Vagina (tissue), 2 donors: Measurements from ENCODE around the gene SNAI1.

Source experiments
- POLR2A ChIP-seq, 2 donors: fragments of 450-650 bp; IDR thresholded peaks; one replicate each; pipeline ENCODE4 v1.6.1; 2017; ENCODE audit warnings: antibody characterized with exemption in 2 of 2, mild to moderate bottlenecking in 2 of 2, moderate library complexity in 2 of 2
- TF ChIP-seq, protein P1 (sequence below), 3 experiments: fragments of 450-650 bp in 2 of 3; fragments of 200-600 bp in 1 of 3; sonication (generic) in 1 of 3; IDR thresholded peaks; one replicate each; pipeline ENCODE4 v1.5.1; 2017 to 2019; ENCODE audit warnings: antibody characterized with exemption in 3 of 3, mild to moderate bottlenecking in 2 of 3, moderate library complexity in 2 of 3

DNA sequence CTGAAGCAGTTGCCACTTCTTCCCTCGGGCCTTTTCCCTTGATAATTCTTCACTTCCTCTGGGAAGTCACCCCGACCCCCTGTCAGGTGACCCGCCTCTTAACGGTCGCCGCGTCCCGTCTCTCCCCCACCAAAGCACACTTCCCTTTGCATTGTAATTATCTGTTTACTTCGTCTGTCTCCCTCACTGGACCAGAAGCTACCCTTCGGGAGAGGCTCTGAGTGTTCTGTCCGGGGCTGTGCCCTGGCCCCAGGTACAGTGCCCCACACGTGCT, 771 bp upstream of the SNAI1 start:
- TF ChIP-seq, protein P1, sequence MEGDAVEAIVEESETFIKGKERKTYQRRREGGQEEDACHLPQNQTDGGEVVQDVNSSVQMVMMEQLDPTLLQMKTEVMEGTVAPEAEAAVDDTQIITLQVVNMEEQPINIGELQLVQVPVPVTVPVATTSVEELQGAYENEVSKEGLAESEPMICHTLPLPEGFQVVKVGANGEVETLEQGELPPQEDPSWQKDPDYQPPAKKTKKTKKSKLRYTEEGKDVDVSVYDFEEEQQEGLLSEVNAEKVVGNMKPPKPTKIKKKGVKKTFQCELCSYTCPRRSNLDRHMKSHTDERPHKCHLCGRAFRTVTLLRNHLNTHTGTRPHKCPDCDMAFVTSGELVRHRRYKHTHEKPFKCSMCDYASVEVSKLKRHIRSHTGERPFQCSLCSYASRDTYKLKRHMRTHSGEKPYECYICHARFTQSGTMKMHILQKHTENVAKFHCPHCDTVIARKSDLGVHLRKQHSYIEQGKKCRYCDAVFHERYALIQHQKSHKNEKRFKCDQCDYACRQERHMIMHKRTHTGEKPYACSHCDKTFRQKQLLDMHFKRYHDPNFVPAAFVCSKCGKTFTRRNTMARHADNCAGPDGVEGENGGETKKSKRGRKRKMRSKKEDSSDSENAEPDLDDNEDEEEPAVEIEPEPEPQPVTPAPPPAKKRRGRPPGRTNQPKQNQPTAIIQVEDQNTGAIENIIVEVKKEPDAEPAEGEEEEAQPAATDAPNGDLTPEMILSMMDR (IDR thresholded peaks at IDR 0.05), result no peak
- TF ChIP-seq POLR2A (IDR thresholded peaks at IDR 0.05), result no peak
